Measurements from ENCODE around the gene PTPN14.

Gene PTPN14

DNA sequence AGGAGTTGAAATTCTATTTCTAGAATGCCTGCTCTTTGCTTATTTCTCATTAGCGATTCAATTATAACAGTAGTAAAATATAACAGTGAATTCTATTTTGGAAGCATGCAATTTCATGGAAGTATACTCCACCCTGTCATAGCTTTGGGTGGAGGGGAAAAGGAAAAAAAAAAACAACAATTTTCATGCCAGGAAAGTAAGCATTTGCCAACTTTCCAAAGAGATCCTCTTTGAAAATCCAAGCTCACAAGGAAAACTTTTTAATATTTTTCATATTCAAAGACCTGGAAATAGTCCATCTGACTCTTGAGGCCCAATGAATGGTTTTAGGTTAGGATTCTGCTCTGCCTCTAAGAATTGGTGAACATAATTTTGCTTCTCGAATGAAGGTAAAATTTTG, 134.5 kb downstream of the PTPN14 start:
- Histone ChIP-seq H3K4me1 (ENCODE audit: control insufficient read depth, insufficient read depth, low read length) (0 out of 2 replicates have a peak, but pooled peaks cover 2% of the 10 kb centered on the region), H3K36me3 (ENCODE audit: control insufficient read depth in 2 of 2, insufficient read depth in 1 of 2, low read length in 2 of 2) (no peaks in the 10 kb centered on the region), H3K27ac (ENCODE audit: extremely low read depth, low read depth, low read length) (no peak overlapping the region), H3K4me3 (ENCODE audit: low read depth, low read length) (no peak overlapping the region), H3K9me3 (ENCODE audit: control insufficient read depth, insufficient read depth, low read depth, low read length) (no peaks in the 10 kb centered on the region)
- CTCF ChIA-PET, result no interaction called here
- POLR2A ChIA-PET, result interaction anchor here (0.7 kb wide), 1 partner anchor 67 kb away, joined by 3 read pairs; no protein-coding TSS in a partner anchor
- TF ChIP-seq ZNF335 (tag by site-specific recombination; conservative IDR thresholded peaks at IDR 0.05), result no peak
- no peak for TF ChIP-seq ZNF596 (tag by site-specific recombination; IDR thresholded peaks at IDR 0.05)
- no peak for TF ChIP-seq ZNF624 (tag by site-specific recombination; IDR thresholded peaks at IDR 0.05)
- TF ChIP-seq, protein P1, sequence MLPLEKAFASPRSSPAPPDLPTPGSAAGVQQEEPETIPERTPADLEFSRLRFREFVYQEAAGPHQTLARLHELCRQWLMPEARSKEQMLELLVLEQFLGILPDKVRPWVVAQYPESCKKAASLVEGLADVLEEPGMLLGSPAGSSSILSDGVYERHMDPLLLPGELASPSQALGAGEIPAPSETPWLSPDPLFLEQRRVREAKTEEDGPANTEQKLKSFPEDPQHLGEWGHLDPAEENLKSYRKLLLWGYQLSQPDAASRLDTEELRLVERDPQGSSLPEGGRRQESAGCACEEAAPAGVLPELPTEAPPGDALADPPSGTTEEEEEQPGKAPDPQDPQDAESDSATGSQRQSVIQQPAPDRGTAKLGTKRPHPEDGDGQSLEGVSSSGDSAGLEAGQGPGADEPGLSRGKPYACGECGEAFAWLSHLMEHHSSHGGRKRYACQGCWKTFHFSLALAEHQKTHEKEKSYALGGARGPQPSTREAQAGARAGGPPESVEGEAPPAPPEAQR (tag by site-specific recombination; IDR thresholded peaks at IDR 0.05), result no peak
- no peak for TF ChIP-seq ZNF16 (tag by site-specific recombination; IDR thresholded peaks at IDR 0.05; ENCODE audit: low read depth)
- TF ChIP-seq ZNF221 (tag by site-specific recombination; IDR thresholded peaks at IDR 0.05; ENCODE audit: borderline replicate concordance), result no peak
- TF ChIP-seq KLF1 (tag by site-specific recombination; IDR thresholded peaks at IDR 0.05), result no peak
- no peak for TF ChIP-seq ZNF677 (tag by site-specific recombination; IDR thresholded peaks at IDR 0.05)
- TF ChIP-seq ZNF112 (tag by site-specific recombination; IDR thresholded peaks at IDR 0.05), result no peak
- TF ChIP-seq GFI1B (tag by site-specific recombination; IDR thresholded peaks at IDR 0.05), result no peak
- no peak for TF ChIP-seq BCL11A (tag by site-specific recombination; IDR thresholded peaks at IDR 0.05; ENCODE audit: low read depth)
- TF ChIP-seq, protein P2, sequence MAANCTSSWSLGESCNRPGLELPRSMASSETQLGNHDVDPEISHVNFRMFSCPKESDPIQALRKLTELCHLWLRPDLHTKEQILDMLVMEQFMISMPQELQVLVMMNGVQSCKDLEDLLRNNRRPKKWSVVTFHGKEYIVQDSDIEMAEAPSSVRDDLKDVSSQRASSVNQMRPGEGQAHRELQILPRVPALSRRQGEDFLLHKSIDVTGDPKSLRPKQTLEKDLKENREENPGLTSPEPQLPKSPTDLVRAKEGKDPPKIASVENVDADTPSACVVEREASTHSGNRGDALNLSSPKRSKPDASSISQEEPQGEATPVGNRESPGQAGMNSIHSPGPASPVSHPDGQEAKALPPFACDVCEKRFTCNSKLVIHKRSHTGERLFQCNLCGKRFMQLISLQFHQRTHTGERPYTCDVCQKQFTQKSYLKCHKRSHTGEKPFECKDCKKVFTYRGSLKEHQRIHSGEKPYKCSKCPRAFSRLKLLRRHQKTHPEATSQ (tag by site-specific recombination; IDR thresholded peaks at IDR 0.05), result no peak
- TF ChIP-seq, protein P3, sequence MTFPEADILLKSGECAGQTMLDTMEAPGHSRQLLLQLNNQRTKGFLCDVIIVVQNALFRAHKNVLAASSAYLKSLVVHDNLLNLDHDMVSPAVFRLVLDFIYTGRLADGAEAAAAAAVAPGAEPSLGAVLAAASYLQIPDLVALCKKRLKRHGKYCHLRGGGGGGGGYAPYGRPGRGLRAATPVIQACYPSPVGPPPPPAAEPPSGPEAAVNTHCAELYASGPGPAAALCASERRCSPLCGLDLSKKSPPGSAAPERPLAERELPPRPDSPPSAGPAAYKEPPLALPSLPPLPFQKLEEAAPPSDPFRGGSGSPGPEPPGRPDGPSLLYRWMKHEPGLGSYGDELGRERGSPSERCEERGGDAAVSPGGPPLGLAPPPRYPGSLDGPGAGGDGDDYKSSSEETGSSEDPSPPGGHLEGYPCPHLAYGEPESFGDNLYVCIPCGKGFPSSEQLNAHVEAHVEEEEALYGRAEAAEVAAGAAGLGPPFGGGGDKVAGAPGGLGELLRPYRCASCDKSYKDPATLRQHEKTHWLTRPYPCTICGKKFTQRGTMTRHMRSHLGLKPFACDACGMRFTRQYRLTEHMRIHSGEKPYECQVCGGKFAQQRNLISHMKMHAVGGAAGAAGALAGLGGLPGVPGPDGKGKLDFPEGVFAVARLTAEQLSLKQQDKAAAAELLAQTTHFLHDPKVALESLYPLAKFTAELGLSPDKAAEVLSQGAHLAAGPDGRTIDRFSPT (tag by site-specific recombination; IDR thresholded peaks at IDR 0.05), result no peak
- no peak for TF ChIP-seq ZNF600 (tag by site-specific recombination; IDR thresholded peaks at IDR 0.05)

DNA sequence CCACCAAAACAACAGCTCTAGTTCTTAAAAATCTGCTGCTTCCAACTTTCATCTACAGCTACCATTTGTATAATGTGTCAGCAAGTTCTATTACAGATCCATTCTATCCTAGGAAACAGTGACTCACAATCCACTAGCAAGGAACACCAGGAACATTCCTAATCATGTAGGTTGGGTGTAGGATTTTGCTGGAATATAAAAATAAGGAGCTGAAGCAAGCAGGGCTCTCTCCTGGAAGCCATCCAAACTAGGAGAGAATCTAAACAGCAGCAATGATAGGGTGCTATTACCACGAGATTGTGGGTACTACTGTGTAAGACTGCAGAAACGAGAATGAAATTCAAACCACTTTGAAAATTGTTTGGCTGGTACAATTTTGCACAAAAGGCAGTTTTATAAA, 135.0 kb downstream of the PTPN14 start:
- POLR2A ChIA-PET, result no interaction called here
- H3K27ac ChIP-seq (ENCODE audit: extremely low read depth, low read depth, low read length), result no peak overlapping the region
- no peaks in the 10 kb centered on the region for H3K9me3 ChIP-seq (ENCODE audit: control insufficient read depth, insufficient read depth, low read depth, low read length)
- 0 out of 2 replicates have a peak, but pooled peaks cover 2% of the 10 kb centered on the region for H3K4me1 ChIP-seq (ENCODE audit: control insufficient read depth, insufficient read depth, low read length)
- no peaks in the 10 kb centered on the region for H3K36me3 ChIP-seq (ENCODE audit: control insufficient read depth in 2 of 2, insufficient read depth in 1 of 2, low read length in 2 of 2)
- CTCF ChIA-PET, result interaction anchor here (0.6 kb wide), 1 partner anchor 56 kb away, joined by 3 read pairs; no protein-coding TSS in a partner anchor
- TF ChIP-seq SP7 (tag by site-specific recombination; IDR thresholded peaks at IDR 0.05) (peak; percentile 26; the same call in 1 of the 2 replicates), OSR2 (tag by site-specific recombination; IDR thresholded peaks at IDR 0.05) (peak; percentile 21; the same call in 1 of the 2 replicates), RBAK (tag by site-specific recombination; IDR thresholded peaks at IDR 0.05) (no peak)
- H3K4me3 ChIP-seq (ENCODE audit: low read depth, low read length), result no peak overlapping the region

DNA sequence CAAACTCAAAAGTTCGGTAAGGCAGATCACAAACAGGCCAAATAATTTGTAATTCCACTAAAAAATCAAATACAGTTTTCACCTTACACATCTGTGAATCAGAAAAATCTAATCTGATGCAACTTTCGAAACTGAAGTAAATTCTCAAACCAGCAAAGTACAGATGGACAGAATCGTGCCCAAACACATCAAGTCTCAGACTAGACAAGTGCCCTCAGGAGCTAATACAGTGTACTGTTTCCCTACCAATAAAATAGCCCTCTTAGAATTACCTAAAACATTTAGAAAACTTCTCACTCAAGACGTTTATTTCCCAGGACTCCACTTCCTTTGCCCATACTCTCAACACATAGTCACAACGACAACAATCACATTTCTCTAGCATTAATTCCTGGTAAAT, 136.3 kb downstream of the PTPN14 start:
- ChIA-PET CTCF (interaction anchor here (0.9 kb wide), 2 partner anchors 83 to 154 kb away, joined by 3 to 4 read pairs; no protein-coding TSS in a partner anchor), POLR2A (no interaction called here)
- Histone ChIP-seq H3K4me1 (ENCODE audit: control insufficient read depth, insufficient read depth, low read length) (0 out of 2 replicates have a peak, but pooled peaks cover 2% of the 10 kb centered on the region), H3K4me3 (ENCODE audit: low read depth, low read length) (no peak overlapping the region), H3K9me3 (ENCODE audit: control insufficient read depth, insufficient read depth, low read depth, low read length) (no peaks in the 10 kb centered on the region), H3K36me3 (ENCODE audit: control insufficient read depth in 2 of 2, insufficient read depth in 1 of 2, low read length in 2 of 2) (peaks cover 2 to 4% of the 10 kb centered on the region in 2 experiments; a peak in 2 of 3 replicates), H3K27ac (ENCODE audit: extremely low read depth, low read depth, low read length) (no peak overlapping the region)
- TF ChIP-seq ZNF274 (IDR thresholded peaks at IDR 0.05; ENCODE audit: low read length) (no peak), ZNF274 (tag by site-specific recombination; IDR thresholded peaks at IDR 0.05; ENCODE audit: borderline replicate concordance) (no peak), ZBTB20 (tag by site-specific recombination; IDR thresholded peaks at IDR 0.05) (no peak), ZNF433 (tag by site-specific recombination; IDR thresholded peaks at IDR 0.05; ENCODE audit: low read depth) (no peak)
- TF ChIP-seq, protein P4, sequence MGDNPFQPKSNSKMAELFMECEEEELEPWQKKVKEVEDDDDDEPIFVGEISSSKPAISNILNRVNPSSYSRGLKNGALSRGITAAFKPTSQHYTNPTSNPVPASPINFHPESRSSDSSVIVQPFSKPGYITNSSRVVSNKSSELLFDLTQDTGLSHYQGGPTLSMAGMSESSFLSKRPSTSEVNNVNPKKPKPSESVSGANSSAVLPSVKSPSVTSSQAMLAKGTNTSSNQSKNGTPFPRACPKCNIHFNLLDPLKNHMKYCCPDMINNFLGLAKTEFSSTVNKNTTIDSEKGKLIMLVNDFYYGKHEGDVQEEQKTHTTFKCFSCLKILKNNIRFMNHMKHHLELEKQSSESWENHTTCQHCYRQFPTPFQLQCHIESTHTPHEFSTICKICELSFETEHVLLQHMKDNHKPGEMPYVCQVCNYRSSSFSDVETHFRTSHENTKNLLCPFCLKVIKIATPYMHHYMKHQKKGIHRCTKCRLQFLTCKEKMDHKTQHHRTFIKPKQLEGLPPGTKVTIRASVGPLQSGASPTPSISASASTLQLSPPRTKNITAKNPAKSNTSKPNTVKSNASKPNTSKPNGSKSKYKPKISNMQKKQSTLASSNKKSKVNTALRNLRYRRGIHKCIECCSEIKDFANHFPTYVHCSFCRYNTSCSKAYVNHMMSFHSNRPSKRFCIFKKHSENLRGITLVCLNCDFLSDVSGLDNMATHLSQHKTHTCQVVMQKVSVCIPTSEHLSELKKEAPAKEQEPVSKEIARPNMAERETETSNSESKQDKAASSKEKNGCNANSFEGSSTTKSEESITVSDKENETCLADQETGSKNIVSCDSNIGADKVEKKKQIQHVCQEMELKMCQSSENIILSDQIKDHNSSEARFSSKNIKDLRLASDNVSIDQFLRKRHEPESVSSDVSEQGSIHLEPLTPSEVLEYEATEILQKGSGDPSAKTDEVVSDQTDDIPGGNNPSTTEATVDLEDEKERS (tag by site-specific recombination; IDR thresholded peaks at IDR 0.05), result no peak

Measured in HEK293 (cell line).